GM12878 (cell line): ENCODE measurements around the gene GPC5. TPM values are rescaled to one million over a fixed set of nuclear protein-coding genes. Genes with fewer than 3 reads are reported as not detected.

Source experiments
- ATAC-seq: fragments of 200-7000 bp; cut with Tn5 transposase; 3 replicates; pipeline ENCODE4 v1.9.1; 2020; ENCODE audit warnings: mild to moderate bottlenecking, moderate library complexity
- BruUV-seq: library from RNA; stranded (reverse); fragments of 400-500 nt; replicated peaks from 2 replicates; lab custom pipeline; 2021; lab: Mats Ljungman, UMichigan
- CTCF ChIA-PET: fragments of 300-600 bp; sonication (Branson Sonifier 250); formaldehyde crosslinking; extraction: SDS; loops from one replicate; lab custom pipeline; 2021; ENCODE audit warnings: inconsistent platforms; lab: Yijun Ruan, JAX
- POLR2A ChIA-PET: fragments of 350-600 bp; formaldehyde crosslinking; extraction: SDS; loops from one replicate; lab custom pipeline; 2021; ENCODE audit warnings: inconsistent platforms; lab: Charles Lee
- RAD21 ChIA-PET: fragments of 300-600 bp; sonication (Branson Sonifier 250); formaldehyde crosslinking; loops from one replicate; lab custom pipeline; 2023; ENCODE audit warnings: antibody characterized with exemption; ENCODE audit not compliant: unreplicated experiment; lab: Charles Lee
- SMC1A ChIA-PET: fragments of 300-600 bp; sonication (Branson Sonifier 250); formaldehyde crosslinking; loops from one replicate; lab custom pipeline; 2023; ENCODE audit not compliant: unreplicated experiment, uncharacterized antibody; lab: Charles Lee
- DNase-seq: peaks from one replicate; pipeline ENCODE4 v3.0.0-alpha.2; 2011; ENCODE audit warnings: low read depth, low spot score
- FAIRE-seq: peaks from 3 replicates; lab custom pipeline; 2011; peaks lifted over from hg19 to GRCh38; lab: Jason Lieb, UNC
- H2AFZ ChIP-seq: 2 replicates; pipeline ENCODE4 v1.6.0; 2011; ENCODE audit warnings: low read depth, low read length, control low read depth; ENCODE audit not compliant: control insufficient read depth
- H3K27ac ChIP-seq: 2 replicates; pipeline ENCODE4 v1.5.1; 2011; ENCODE audit warnings: control low read depth; ENCODE audit not compliant: control insufficient read depth, insufficient read depth
- H3K27me3 ChIP-seq, 2 experiments: replicated peaks in 1 of 2; 2 replicates each; pipeline versions ENCODE4 v1.6.0 to v1.6.1; 2011; ENCODE audit warnings: low read length in 1 of 2; ENCODE audit not compliant: control insufficient read depth in 2 of 2, insufficient read depth in 2 of 2
- H3K36me3 ChIP-seq, 2 experiments: 2 replicates each; pipeline ENCODE4 v1.5.1; 2011; ENCODE audit warnings: low read length in 1 of 2; ENCODE audit not compliant: control insufficient read depth in 2 of 2, insufficient read depth in 2 of 2
- H3K4me1 ChIP-seq: 2 replicates; pipeline ENCODE4 v1.6.1; 2011; ENCODE audit warnings: mild to moderate bottlenecking, low read length, moderate library complexity, mixed read lengths; ENCODE audit not compliant: control insufficient read depth, insufficient read depth
- H3K4me2 ChIP-seq: 2 replicates; pipeline ENCODE4 v1.6.0; 2011; ENCODE audit warnings: control low read depth; ENCODE audit not compliant: control insufficient read depth, insufficient read depth
- H3K4me3 ChIP-seq: fragments of 200-600 bp; sonication (generic); 2 replicates; pipeline ENCODE4 v1.5.1; 2016
- H3K79me2 ChIP-seq: 2 replicates; pipeline ENCODE4 v1.6.0; 2011; ENCODE audit warnings: low read length; ENCODE audit not compliant: control insufficient read depth, insufficient read depth
- H3K9ac ChIP-seq: 2 replicates; pipeline ENCODE4 v1.8.0; 2011; ENCODE audit warnings: low read length, control low read depth, mixed read lengths; ENCODE audit not compliant: control insufficient read depth, insufficient read depth
- H3K9me3 ChIP-seq: replicated peaks from 3 replicates; pipeline ENCODE4 v1.5.1; 2011; ENCODE audit warnings: mild to moderate bottlenecking, low read length; ENCODE audit not compliant: control insufficient read depth, insufficient read depth
- H4K20me1 ChIP-seq: 2 replicates; pipeline ENCODE4 v1.6.0; 2011; ENCODE audit not compliant: control insufficient read depth, insufficient read depth
- BACH1 ChIP-seq: fragments of 450-650 bp; IDR thresholded peaks from 2 replicates; pipeline ENCODE4 v1.6.1; 2017; ENCODE audit warnings: mild to moderate bottlenecking, borderline replicate concordance
- EP300 ChIP-seq, 2 experiments: fragments of 150-350 bp in 1 of 2; IDR thresholded peaks; 2 replicates each; pipeline ENCODE4 v1.6.1; 2011 to 2012; ENCODE audit warnings: low read depth in 2 of 2, low read length in 2 of 2, borderline replicate concordance in 1 of 2, improper control_type of control experiment in 1 of 2, inconsistent platforms in 1 of 2; ENCODE audit not compliant: control insufficient read depth in 1 of 2
- ETV6 ChIP-seq, 2 experiments: fragments of 450-650 bp in 1 of 2; IDR thresholded peaks in 1 of 2; conservative IDR thresholded peaks in 1 of 2; 2 replicates each; pipeline ENCODE4 v1.6.1; 2014; ENCODE audit warnings: antibody characterized with exemption in 1 of 2, borderline replicate concordance in 1 of 2, low read depth in 1 of 2, mild to moderate bottlenecking in 1 of 2, moderate library complexity in 1 of 2
- HCFC1 ChIP-seq: fragments of 150-350 bp; IDR thresholded peaks from 2 replicates; pipeline ENCODE4 v1.6.1; 2014; ENCODE audit warnings: low read length
- KAT2A ChIP-seq: conservative IDR thresholded peaks from 2 replicates; pipeline ENCODE4 v1.6.1; 2011; ENCODE audit warnings: low read depth, low read length; ENCODE audit not compliant: control insufficient read depth
- KLF5 ChIP-seq: fragments of 450-650 bp; IDR thresholded peaks from 2 replicates; pipeline ENCODE4 v1.6.1; 2014; ENCODE audit warnings: mild to moderate bottlenecking; ENCODE audit not compliant: partially characterized antibody
- POLR2A ChIP-seq: IDR thresholded peaks from 2 replicates; pipeline ENCODE4 v1.6.1; 2011; ENCODE audit warnings: low read depth, mild to moderate bottlenecking, low read length
- SUZ12 ChIP-seq: fragments of 200-600 bp; sonication (generic); IDR thresholded peaks from one replicate; pipeline ENCODE4 v1.6.1; 2018; ENCODE audit warnings: antibody characterized with exemption, mild to moderate bottlenecking; ENCODE audit not compliant: unreplicated experiment
- YY1 ChIP-seq: IDR thresholded peaks from 2 replicates; pipeline ENCODE4 v1.6.1; 2011; ENCODE audit warnings: low read depth, mild to moderate bottlenecking, low read length
- WGBS: methylation state at CpG from one replicate; pipeline ENCODE4 v1.1.6; 2016; ENCODE audit warnings: low lambda C conversion rate; ENCODE audit not compliant: insufficient replicate concordance, insufficient coverage; ENCODE audit errors: missing lambda C conversion rate; 5-methylcytosine and 5-hydroxymethylcytosine counted together
- in situ Hi-C: fragments of 300-500 bp; cut with MboI; formaldehyde crosslinking; loops from 9 replicates; pipeline ENCODE4 v1.14.3; 2018; ENCODE audit warnings: mixed read lengths
- intact Hi-C: fragments of 100-400 bp; cut with micrococcal nuclease; formaldehyde crosslinking; loops from one replicate; pipeline ENCODE4 v1.14.2; 2022; ENCODE audit not compliant: unreplicated experiment
- polyA plus RNA-seq, 11 experiments: library from polyadenylated mRNA; depleted of rRNA in 4 of 11; unstranded in 6 of 11; stranded (reverse) in 5 of 11; fragments of >200 nt; fragmentation: Nextera tagmentation in 4 of 11; fragmentation: Illumina TruSeq in 1 of 11; extraction: Ambion mirVana in 4 of 11; extraction: Trizol in 1 of 11; gene quantifications; 1 replicate in 1 of 11; 2 replicates in 10 of 11; pipeline versions ENCODE4 v1.2.1 to v1.2.3, GENCODE V29; 2011 to 2016; ENCODE audit warnings: inconsistent platforms in 2 of 11, missing spikeins in 2 of 11, low read depth in 1 of 11
- total RNA-seq, 4 experiments: library from RNA; depleted of rRNA in 3 of 4; stranded (reverse); fragments of >200 nt in 3 of 4; fragmentation: Illumina TruSeq in 1 of 4; extraction: Trizol in 1 of 4; gene quantifications; 2 replicates each; pipeline versions ENCODE4 v1.2.1 to v1.2.3, GENCODE V29; 2013 to 2021
- TF ChIP-seq, protein P1 (sequence below): fragments of 450-650 bp; IDR thresholded peaks from 2 replicates; pipeline ENCODE4 v1.6.1; 2017; ENCODE audit warnings: antibody characterized with exemption, mild to moderate bottlenecking, moderate library complexity
- TF ChIP-seq, protein P2 (sequence below): fragments of 450-650 bp; IDR thresholded peaks from 2 replicates; pipeline ENCODE4 v1.6.1; 2017; ENCODE audit warnings: mild to moderate bottlenecking, moderate library complexity

GPC5 gene
- total and polyA plus RNA-seq, 10 of the 15 experiments (the other 5 are each of a cell fraction or from before 2014, with no cell fraction given): 0.05 to 0.87 (median 0.44) TPM; not detected in 1

DNA sequence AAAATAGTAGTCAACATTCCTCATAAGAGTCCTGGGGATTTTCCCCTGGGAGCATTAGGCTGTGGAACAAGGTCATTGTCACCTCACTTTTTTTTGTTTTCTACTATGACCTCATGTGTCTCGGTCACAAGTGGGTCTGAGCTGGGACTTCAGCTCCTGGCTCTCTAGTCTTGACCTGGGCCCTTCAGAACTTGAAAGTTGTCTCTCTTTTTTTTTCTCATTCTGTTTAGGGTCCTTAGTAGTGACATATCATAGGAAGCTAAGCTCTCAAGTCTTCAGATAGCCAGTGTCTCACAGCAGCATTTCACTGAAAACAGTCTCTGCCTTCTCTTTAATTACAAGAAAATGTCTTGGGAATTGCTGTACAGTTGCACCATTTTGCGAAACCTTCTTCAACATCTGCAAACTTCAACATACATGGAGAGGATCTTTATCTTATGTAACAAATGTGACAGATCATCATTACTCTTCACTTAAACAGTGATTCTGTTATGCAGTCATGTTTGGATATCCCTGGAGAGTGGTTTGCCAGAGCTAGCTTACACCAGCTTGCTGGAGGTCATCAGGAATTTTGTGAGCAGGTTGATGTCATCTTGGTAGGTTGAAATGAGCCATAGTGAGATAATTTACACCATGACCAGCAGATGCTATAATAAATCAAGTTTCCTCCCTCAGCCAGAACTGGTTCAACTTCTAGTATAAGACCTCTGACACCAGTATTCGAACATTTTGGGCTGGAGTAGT lies 131.5 kb downstream of the GPC5 start:
- Histone ChIP-seq H3K9me3 (no peaks in the 10 kb centered on the region; the same call in 2 of the 3 replicates), H3K9ac (no peak overlapping the region), H2AFZ (no peak overlapping the region), H3K4me3 (no peak overlapping the region), H3K27ac (no peak overlapping the region), H3K36me3 (no peaks in the 10 kb centered on the region), H3K79me2 (no peaks in the 10 kb centered on the region), H3K4me1 (no peaks in the 10 kb centered on the region), H4K20me1 (no peaks in the 10 kb centered on the region), H3K4me2 (no peak overlapping the region), H3K27me3 (no peaks in the 10 kb centered on the region)
- FAIRE-seq (no peak), DNase-seq (no peak), ATAC-seq (no peak)
- CTCF ChIA-PET: interaction anchor here (1.2 kb wide), 1 partner anchor 11 kb away, joined by 3 read pairs; no protein-coding TSS in a partner anchor
- 1% methylated on average over 3 of the region's 3 CpGs for WGBS
- in situ Hi-C loops (no loop called here), intact Hi-C loops (no loop called here)
- SMC1A ChIA-PET: no interaction called here
- BruUV-seq: no TSS peak
- RAD21 ChIA-PET: no interaction called here
- POLR2A ChIA-PET: no interaction called here
- TF ChIP-seq EP300 (IDR thresholded peaks at IDR 0.05; ENCODE audit: borderline replicate concordance in 1 of 2, control insufficient read depth in 1 of 2, low read depth in 2 of 2, low read length in 2 of 2): no peak
- TF ChIP-seq KAT2A: no peak
- no peak for TF ChIP-seq BACH1
- no peak for TF ChIP-seq SUZ12
- no peak for TF ChIP-seq YY1
- no peak for TF ChIP-seq POLR2A
- TF ChIP-seq, protein P1, sequence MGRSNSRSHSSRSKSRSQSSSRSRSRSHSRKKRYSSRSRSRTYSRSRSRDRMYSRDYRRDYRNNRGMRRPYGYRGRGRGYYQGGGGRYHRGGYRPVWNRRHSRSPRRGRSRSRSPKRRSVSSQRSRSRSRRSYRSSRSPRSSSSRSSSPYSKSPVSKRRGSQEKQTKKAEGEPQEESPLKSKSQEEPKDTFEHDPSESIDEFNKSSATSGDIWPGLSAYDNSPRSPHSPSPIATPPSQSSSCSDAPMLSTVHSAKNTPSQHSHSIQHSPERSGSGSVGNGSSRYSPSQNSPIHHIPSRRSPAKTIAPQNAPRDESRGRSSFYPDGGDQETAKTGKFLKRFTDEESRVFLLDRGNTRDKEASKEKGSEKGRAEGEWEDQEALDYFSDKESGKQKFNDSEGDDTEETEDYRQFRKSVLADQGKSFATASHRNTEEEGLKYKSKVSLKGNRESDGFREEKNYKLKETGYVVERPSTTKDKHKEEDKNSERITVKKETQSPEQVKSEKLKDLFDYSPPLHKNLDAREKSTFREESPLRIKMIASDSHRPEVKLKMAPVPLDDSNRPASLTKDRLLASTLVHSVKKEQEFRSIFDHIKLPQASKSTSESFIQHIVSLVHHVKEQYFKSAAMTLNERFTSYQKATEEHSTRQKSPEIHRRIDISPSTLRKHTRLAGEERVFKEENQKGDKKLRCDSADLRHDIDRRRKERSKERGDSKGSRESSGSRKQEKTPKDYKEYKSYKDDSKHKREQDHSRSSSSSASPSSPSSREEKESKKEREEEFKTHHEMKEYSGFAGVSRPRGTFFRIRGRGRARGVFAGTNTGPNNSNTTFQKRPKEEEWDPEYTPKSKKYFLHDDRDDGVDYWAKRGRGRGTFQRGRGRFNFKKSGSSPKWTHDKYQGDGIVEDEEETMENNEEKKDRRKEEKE: no peak
- TF ChIP-seq, protein P2, sequence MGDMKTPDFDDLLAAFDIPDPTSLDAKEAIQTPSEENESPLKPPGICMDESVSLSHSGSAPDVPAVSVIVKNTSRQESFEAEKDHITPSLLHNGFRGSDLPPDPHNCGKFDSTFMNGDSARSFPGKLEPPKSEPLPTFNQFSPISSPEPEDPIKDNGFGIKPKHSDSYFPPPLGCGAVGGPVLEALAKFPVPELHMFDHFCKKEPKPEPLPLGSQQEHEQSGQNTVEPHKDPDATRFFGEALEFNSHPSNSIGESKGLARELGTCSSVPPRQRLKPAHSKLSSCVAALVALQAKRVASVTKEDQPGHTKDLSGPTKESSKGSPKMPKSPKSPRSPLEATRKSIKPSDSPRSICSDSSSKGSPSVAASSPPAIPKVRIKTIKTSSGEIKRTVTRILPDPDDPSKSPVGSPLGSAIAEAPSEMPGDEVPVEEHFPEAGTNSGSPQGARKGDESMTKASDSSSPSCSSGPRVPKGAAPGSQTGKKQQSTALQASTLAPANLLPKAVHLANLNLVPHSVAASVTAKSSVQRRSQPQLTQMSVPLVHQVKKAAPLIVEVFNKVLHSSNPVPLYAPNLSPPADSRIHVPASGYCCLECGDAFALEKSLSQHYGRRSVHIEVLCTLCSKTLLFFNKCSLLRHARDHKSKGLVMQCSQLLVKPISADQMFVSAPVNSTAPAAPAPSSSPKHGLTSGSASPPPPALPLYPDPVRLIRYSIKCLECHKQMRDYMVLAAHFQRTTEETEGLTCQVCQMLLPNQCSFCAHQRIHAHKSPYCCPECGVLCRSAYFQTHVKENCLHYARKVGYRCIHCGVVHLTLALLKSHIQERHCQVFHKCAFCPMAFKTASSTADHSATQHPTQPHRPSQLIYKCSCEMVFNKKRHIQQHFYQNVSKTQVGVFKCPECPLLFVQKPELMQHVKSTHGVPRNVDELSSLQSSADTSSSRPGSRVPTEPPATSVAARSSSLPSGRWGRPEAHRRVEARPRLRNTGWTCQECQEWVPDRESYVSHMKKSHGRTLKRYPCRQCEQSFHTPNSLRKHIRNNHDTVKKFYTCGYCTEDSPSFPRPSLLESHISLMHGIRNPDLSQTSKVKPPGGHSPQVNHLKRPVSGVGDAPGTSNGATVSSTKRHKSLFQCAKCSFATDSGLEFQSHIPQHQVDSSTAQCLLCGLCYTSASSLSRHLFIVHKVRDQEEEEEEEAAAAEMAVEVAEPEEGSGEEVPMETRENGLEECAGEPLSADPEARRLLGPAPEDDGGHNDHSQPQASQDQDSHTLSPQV: no peak
- no peak for TF ChIP-seq HCFC1
- TF ChIP-seq ETV6 (conservative IDR thresholded peaks at IDR 0.05 in 1 of 2, IDR thresholded peaks at IDR 0.05 in 1 of 2; ENCODE audit: borderline replicate concordance in 1 of 2, low read depth in 1 of 2): no peak
- TF ChIP-seq KLF5: no peak
